GM23338 (cell line): Measurements from ENCODE around the gene UGGT2. TPM values are rescaled to one million over a fixed set of nuclear protein-coding genes. Genes with fewer than 3 reads are reported as not detected.

Experiments used
- ATAC-seq: fragments of 200-7000 bp; cut with Tn5 transposase; 3 replicates; pipeline ENCODE4 v1.9.1; 2020
- DNase-seq: peaks from one replicate; pipeline ENCODE4 v3.0.0-alpha.2; 2015; ENCODE audit warnings: low spot score
- H2AFZ ChIP-seq: fragments of 200-600 bp; sonication (generic); 2 replicates; pipeline ENCODE4 v1.8.0; 2016; ENCODE audit warnings: antibody characterized with exemption, mild to moderate bottlenecking, moderate library complexity
- H3F3A ChIP-seq: fragments of 200-600 bp; sonication (generic); replicated peaks from 2 replicates; pipeline ENCODE4 v1.8.0; 2017; ENCODE audit warnings: antibody characterized with exemption, mixed run types, low read depth
- H3K27ac ChIP-seq: fragments of 200-600 bp; sonication (generic); 2 replicates; pipeline ENCODE4 v1.6.1; 2016; ENCODE audit warnings: low read depth
- H3K27me3 ChIP-seq: fragments of 200-600 bp; sonication (generic); 2 replicates; pipeline ENCODE4 v1.8.0; 2016; ENCODE audit warnings: mild to moderate bottlenecking, mixed run types, moderate library complexity; ENCODE audit not compliant: insufficient read depth
- H3K36me3 ChIP-seq: fragments of 200-600 bp; sonication (generic); 2 replicates; pipeline ENCODE4 v1.8.0; 2016; ENCODE audit warnings: mild to moderate bottlenecking; ENCODE audit not compliant: insufficient read depth
- H3K4me1 ChIP-seq: fragments of 200-600 bp; sonication (generic); 2 replicates; pipeline ENCODE4 v1.8.0; 2016; ENCODE audit warnings: mild to moderate bottlenecking, moderate library complexity; ENCODE audit not compliant: insufficient read depth
- H3K4me2 ChIP-seq: fragments of 200-600 bp; sonication (generic); 2 replicates; pipeline ENCODE4 v1.7.1; 2017; ENCODE audit warnings: mixed run types
- H3K4me3 ChIP-seq: fragments of 200-600 bp; sonication (generic); 2 replicates; pipeline ENCODE4 v1.6.1; 2016; ENCODE audit warnings: mixed run types
- H3K79me2 ChIP-seq: fragments of 200-600 bp; sonication (generic); replicated peaks from 2 replicates; pipeline ENCODE4 v1.8.0; 2017; ENCODE audit warnings: mild to moderate bottlenecking; ENCODE audit not compliant: insufficient read depth
- H3K9me2 ChIP-seq: fragments of 200-600 bp; sonication (generic); 2 replicates; pipeline ENCODE4 v1.8.0; 2017; ENCODE audit not compliant: insufficient read depth
- H4K20me1 ChIP-seq: fragments of 200-600 bp; sonication (generic); replicated peaks from 2 replicates; pipeline ENCODE4 v1.8.0; 2017; ENCODE audit warnings: mild to moderate bottlenecking; ENCODE audit not compliant: insufficient read depth
- H3K27ac Mint-ChIP-seq: 2 replicates; pipeline ENCODE4 v1.8.0; 2020; ENCODE audit warnings: inconsistent platforms, mild to moderate bottlenecking, moderate library complexity, mixed read lengths
- H3K27me3 Mint-ChIP-seq: 3 replicates; pipeline ENCODE4 v1.8.0; 2022; ENCODE audit warnings: low read depth, mild to moderate bottlenecking, moderate library complexity, mixed read lengths, inconsistent platforms; ENCODE audit not compliant: insufficient read depth, poor library complexity
- H3K36me3 Mint-ChIP-seq: 3 replicates; pipeline ENCODE4 v1.8.0; 2021; ENCODE audit warnings: low read depth, mild to moderate bottlenecking, inconsistent platforms, moderate library complexity, mixed read lengths
- H3K4me1 Mint-ChIP-seq: 3 replicates; pipeline ENCODE4 v1.8.0; 2020; ENCODE audit warnings: mild to moderate bottlenecking, inconsistent platforms, mixed read lengths
- H3K4me3 Mint-ChIP-seq: 3 replicates; pipeline ENCODE4 v1.8.0; 2021; ENCODE audit warnings: moderate library complexity, mild to moderate bottlenecking, inconsistent platforms, mixed read lengths
- H3K9me3 Mint-ChIP-seq: 3 replicates; pipeline ENCODE4 v1.8.0; 2020; ENCODE audit warnings: moderate library complexity, mild to moderate bottlenecking, inconsistent platforms, mixed read lengths
- CREB1 ChIP-seq: fragments of 250-450 bp; sonication (Bioruptor Pico); IDR thresholded peaks from 2 replicates; pipeline ENCODE4 v1.5.0; 2020; ENCODE audit warnings: low read depth, mild to moderate bottlenecking, moderate library complexity
- ETS1 ChIP-seq: IDR thresholded peaks from 2 replicates; pipeline ENCODE4 v1.6.1; 2016; ENCODE audit warnings: antibody characterized with exemption
- EZH2 ChIP-seq: fragments of 200-600 bp; sonication (generic); IDR thresholded peaks from one replicate; pipeline ENCODE4 v1.8.0; 2017; ENCODE audit warnings: antibody characterized with exemption, mild to moderate bottlenecking, low read depth; ENCODE audit not compliant: unreplicated experiment
- EZH2phosphoT487 ChIP-seq: fragments of 200-600 bp; sonication (generic); IDR thresholded peaks from one replicate; pipeline ENCODE4 v1.8.1; 2018; ENCODE audit warnings: antibody characterized with exemption; ENCODE audit not compliant: unreplicated experiment
- NANOG ChIP-seq: IDR thresholded peaks from 2 replicates; pipeline ENCODE4 v1.6.1; 2016; ENCODE audit warnings: antibody characterized with exemption, borderline replicate concordance
- POLR2AphosphoS5 ChIP-seq: IDR thresholded peaks from 2 replicates; pipeline ENCODE4 v1.6.1; 2016; ENCODE audit warnings: antibody characterized with exemption, low read depth
- ZNF114 ChIP-seq: fragments of 250-450 bp; sonication (Bioruptor Pico); IDR thresholded peaks from 2 replicates; pipeline ENCODE4 v1.5.0; 2020; ENCODE audit warnings: mild to moderate bottlenecking, moderate library complexity
- ZNF331 ChIP-seq: fragments of 250-450 bp; sonication (Bioruptor Pico); IDR thresholded peaks from 2 replicates; pipeline ENCODE4 v1.5.0; 2020; ENCODE audit warnings: low read depth, mild to moderate bottlenecking, moderate library complexity
- polyA plus RNA-seq: library from polyadenylated mRNA; unstranded; fragments of >200 nt; fragmentation: Nextera tagmentation; extraction: Ambion mirVana; gene quantifications from 2 replicates; pipeline ENCODE4 v1.2.1, GENCODE V29; 2016
- total RNA-seq: library from RNA; depleted of rRNA; stranded (reverse); fragments of >200 nt; shearing (Covaris generic); gene quantifications from 2 replicates; pipeline ENCODE4 v1.2.3, GENCODE V29; 2014

UGGT2 gene
- total and polyA plus RNA-seq, 2 experiments from 2014 or later, result 44.0 to 60.5 TPM

DNA sequence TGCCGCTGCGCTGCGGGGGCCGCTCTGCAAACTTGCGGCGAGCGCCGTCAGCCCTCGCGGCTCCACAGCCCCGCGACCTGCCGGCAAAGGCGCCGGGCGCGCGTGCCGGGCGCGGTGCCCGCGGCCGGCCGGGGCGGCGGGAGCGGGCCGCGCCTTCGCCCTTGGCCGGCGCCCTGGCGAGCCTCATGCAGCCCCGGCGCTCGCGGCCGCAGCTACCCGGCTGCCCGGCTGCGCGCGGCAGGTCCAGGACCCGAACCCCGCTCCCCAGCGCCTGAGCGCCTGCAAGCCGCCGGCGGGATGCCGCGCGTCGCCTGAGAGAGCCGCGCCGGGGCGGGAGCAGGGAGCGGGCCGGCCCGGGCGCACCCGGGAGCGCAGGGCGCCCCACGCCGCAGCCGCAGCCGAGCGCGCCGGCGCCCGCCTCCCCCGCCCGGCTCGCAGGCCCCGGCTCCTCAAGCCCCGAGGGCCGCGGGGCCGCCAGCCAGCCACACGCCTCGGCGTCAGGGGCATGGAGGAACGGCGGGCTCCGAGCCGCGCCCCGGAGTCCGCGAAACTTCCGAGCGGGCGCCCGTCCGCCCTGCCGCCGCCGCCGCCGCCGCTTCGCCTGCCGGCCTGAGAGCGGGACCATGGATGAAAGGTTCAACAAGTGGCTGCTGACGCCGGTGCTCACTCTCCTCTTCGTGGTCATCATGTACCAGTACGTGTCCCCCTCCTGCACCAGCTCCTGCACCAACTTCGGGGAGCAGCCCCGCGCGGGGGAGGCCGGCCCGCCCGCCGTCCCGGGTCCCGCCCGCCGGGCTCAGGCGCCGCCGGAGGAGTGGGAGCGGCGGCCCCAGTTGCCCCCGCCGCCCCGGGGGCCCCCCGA lies 37.3 kb upstream of the UGGT2 start:
- TF ChIP-seq EZH2 (peak; percentile 39), ZNF331 (CRISPR knock-in tag) (no peak)
- DNase-seq, result peak; percentile 68
- no peak overlapping the region for H3K27ac Mint-ChIP-seq

GRCh38 chr13:96089749-96090239 lies 36.6 kb upstream of the UGGT2 start, which contains the start of gene HS6ST3:
Gene HS6ST3, plus strand, starts transcription at chr13:96090107.
- Histone ChIP-seq H3K27ac (no peak within 1 kb of the TSS), H3K27me3 (peaks cover 69% of the 10 kb centered on the region), H3K4me1 (peaks cover 17% of the 10 kb centered on the region), H3K4me2 (peak within 1 kb of the TSS; percentile 94), H3K9me2 (no peaks in the 10 kb centered on the region), H2AFZ (peak within 1 kb of the TSS; percentile 95), H3K4me3 (peak within 1 kb of the TSS; percentile 83), H4K20me1 (no peaks in the 10 kb centered on the region), H3K79me2 (no peaks in the 10 kb centered on the region; the same call in 1 of the 2 replicates), H3K36me3 (no peaks in the 10 kb centered on the region), H3F3A (no peaks in the 10 kb centered on the region)
- DNase-seq (peak; percentile 75), ATAC-seq (peak; percentile 73)
- Mint-ChIP-seq H3K36me3 (no peaks in the 10 kb centered on the region), H3K27me3 (peaks cover 47% of the 10 kb centered on the region), H3K4me3 (peak within 1 kb of the TSS; percentile 75), H3K9me3 (no peaks in the 10 kb centered on the region; the same call in 2 of the 3 replicates), H3K27ac (no peak within 1 kb of the TSS), H3K4me1 (peaks cover 27% of the 10 kb centered on the region)
- peak; percentile 66 for TF ChIP-seq EZH2
- peak; percentile 52; the same call in 1 of the 2 replicates for TF ChIP-seq POLR2AphosphoS5
- no peak for TF ChIP-seq EZH2phosphoT487

More for the DNA sequence above, 37.3 kb upstream of the UGGT2 start:
- peak overlapping the region; percentile 94 for H3K4me2 ChIP-seq
- H3K79me2 ChIP-seq, result no peaks in the 10 kb centered on the region; the same call in 1 of the 2 replicates
- H3K27me3 ChIP-seq, result peaks cover 71% of the 10 kb centered on the region
- no peaks in the 10 kb centered on the region for H3K36me3 ChIP-seq
- H3K4me1 ChIP-seq, result peaks cover 17% of the 10 kb centered on the region
- H3K9me2 ChIP-seq, result no peaks in the 10 kb centered on the region
- no peaks in the 10 kb centered on the region for H4K20me1 ChIP-seq
- no peak overlapping the region for H3K27ac ChIP-seq
- H3K4me3 ChIP-seq, result peak overlapping the region; percentile 83
- Mint-ChIP-seq H3K27me3 (peaks cover 47% of the 10 kb centered on the region), H3K4me3 (peak overlapping the region; percentile 62; the same call in 2 of the 3 replicates), H3K4me1 (peaks cover 22% of the 10 kb centered on the region), H3K9me3 (no peaks in the 10 kb centered on the region; the same call in 2 of the 3 replicates), H3K36me3 (no peaks in the 10 kb centered on the region)
- H2AFZ ChIP-seq, result no peak overlapping the region
- no peaks in the 10 kb centered on the region for H3F3A ChIP-seq
- peak; percentile 22 for ATAC-seq

GRCh38 chr13:96089139-96089538 lies 35.9 kb upstream of the UGGT2 start:
- Mint-ChIP-seq H3K27me3 (peaks cover 47% of the 10 kb centered on the region), H3K9me3 (no peaks in the 10 kb centered on the region; the same call in 2 of the 3 replicates), H3K4me1 (peaks cover 32% of the 10 kb centered on the region), H3K4me3 (peak overlapping the region; percentile 75), H3K36me3 (no peaks in the 10 kb centered on the region), H3K27ac (no peak overlapping the region)
- no peaks in the 10 kb centered on the region for H4K20me1 ChIP-seq
- no peak overlapping the region for H3K27ac ChIP-seq
- no peak overlapping the region for H2AFZ ChIP-seq
- H3K4me3 ChIP-seq, result peak overlapping the region; percentile 83
- H3K79me2 ChIP-seq, result no peaks in the 10 kb centered on the region; the same call in 1 of the 2 replicates
- DNase-seq (no peak), ATAC-seq (no peak)
- H3K4me1 ChIP-seq, result peaks cover 17% of the 10 kb centered on the region
- no peaks in the 10 kb centered on the region for H3F3A ChIP-seq
- H3K36me3 ChIP-seq, result no peaks in the 10 kb centered on the region
- peaks cover 62% of the 10 kb centered on the region for H3K27me3 ChIP-seq
- H3K9me2 ChIP-seq, result no peaks in the 10 kb centered on the region
- peak overlapping the region; percentile 94 for H3K4me2 ChIP-seq
- TF ChIP-seq NANOG (no peak), EZH2 (no peak), ETS1 (no peak), CREB1 (CRISPR knock-in tag) (no peak), ZNF114 (no peak)
